ENCODE results near the gene YBEY. TPM values are rescaled to one million over a fixed set of nuclear protein-coding genes. Genes with fewer than 3 reads are reported as not detected.

Gene YBEY
- polyA plus RNA-seq, 1 donor from 2014 or later = 33.8 TPM

GRCh38 chr21:46346296-46347202, 60.4 kb downstream of the YBEY start:
- Mint-ChIP-seq H3K27ac (peak overlapping the region in 1 of 3 donors; percentile 61), H3K9me3 (no peaks in the 10 kb centered on the region), H3K36me3 (peaks cover 19% of the 10 kb centered on the region), H3K4me1 (peaks cover 2 to 6% (median 5%) of the 10 kb centered on the region in 3 donors), H3K4me3 (no peak overlapping the region), H3K27me3 (no peaks in the 10 kb centered on the region)

GRCh38 chr21:46347203-46347550, 61.0 kb downstream of the YBEY start:
- Mint-ChIP-seq H3K36me3 (peaks cover 18% of the 10 kb centered on the region), H3K4me3 (peak overlapping the region in 1 of 4 donors; percentile 73), H3K4me1 (peaks cover 2 to 6% (median 5%) of the 10 kb centered on the region in 3 donors), H3K27ac (no peak overlapping the region), H3K27me3 (no peaks in the 10 kb centered on the region), H3K9me3 (no peaks in the 10 kb centered on the region)

Other genes with a start within 250 kb of the YBEY start
- 0.14 TPM for gene COL6A2, start 188.2 kb upstream of the YBEY start, polyA plus RNA-seq
- not detected for gene FTCD, start 130.8 kb upstream of the YBEY start, polyA plus RNA-seq
- gene SPATC1L, start 101.9 kb upstream of the YBEY start, polyA plus RNA-seq = 15.0 TPM
- 13.5 TPM for gene LSS, start 57.6 kb upstream of the YBEY start, polyA plus RNA-seq
- gene MCM3AP, start 731 bp upstream of the YBEY start, polyA plus RNA-seq = 48.5 TPM
- gene C21orf58, start 37.5 kb downstream of the YBEY start, polyA plus RNA-seq = 1.3 TPM
- 22.4 TPM for gene PCNT, start 37.8 kb downstream of the YBEY start, polyA plus RNA-seq
- 7.6 TPM for gene DIP2A, start 172.5 kb downstream of the YBEY start, polyA plus RNA-seq

Measured in IgD-negative memory B cell (primary cell).